ENCODE data around the gene TMEM179.

The TMEM179 gene

GRCh38 chr14:104633276-104634137 lies 28.9 kb upstream of the TMEM179 start:
- TF ChIP-seq YY1 (IDR thresholded peaks at IDR 0.05; ENCODE audit: low read depth), result no peak
- TF ChIP-seq FOXM1 (IDR thresholded peaks at IDR 0.05; ENCODE audit: borderline replicate concordance, low read depth), result no peak
- TF ChIP-seq REST (IDR thresholded peaks at IDR 0.05; ENCODE audit: low read depth), result no peak
- no peak for TF ChIP-seq MAX (IDR thresholded peaks at IDR 0.05)
- TF ChIP-seq RAD21 (IDR thresholded peaks at IDR 0.05; ENCODE audit: low read depth), result no peak
- TF ChIP-seq CREB1 (IDR thresholded peaks at IDR 0.05; ENCODE audit: low read depth), result no peak
- no peak for TF ChIP-seq TAF1 (IDR thresholded peaks at IDR 0.05; ENCODE audit: low read depth)
- TF ChIP-seq ZBTB7A (IDR thresholded peaks at IDR 0.05; ENCODE audit: low read depth), result no peak
- no peak for TF ChIP-seq TEAD4 (IDR thresholded peaks at IDR 0.05)
- no peak for TF ChIP-seq EP300 (IDR thresholded peaks at IDR 0.05; ENCODE audit: borderline replicate concordance)
- no peak for TF ChIP-seq NFIC (IDR thresholded peaks at IDR 0.05)
- TF ChIP-seq EGR1 (IDR thresholded peaks at IDR 0.05), result no peak
- no peak for TF ChIP-seq CEBPB (IDR thresholded peaks at IDR 0.05)

DNA sequence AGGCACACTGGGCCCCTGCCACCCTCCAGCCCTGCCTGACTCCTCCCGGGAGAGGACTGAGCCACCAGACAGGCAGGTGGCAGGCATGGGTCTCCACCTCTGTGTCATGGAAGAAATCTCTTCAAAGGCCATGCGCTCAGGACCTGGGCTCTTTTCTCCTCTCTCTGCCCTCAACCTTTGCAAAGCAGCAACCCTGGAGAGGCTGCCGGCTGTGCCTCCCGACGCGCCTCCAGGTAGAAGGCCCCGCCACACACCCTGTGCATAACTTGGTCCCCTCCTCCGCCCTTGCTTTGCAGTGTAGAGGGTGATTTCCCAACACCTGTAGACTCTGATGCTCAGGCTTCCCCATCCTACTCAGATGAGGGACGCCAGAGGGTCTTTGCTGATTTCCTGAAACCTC lies 28.2 kb upstream of the TMEM179 start:
- TF ChIP-seq CEBPB (IDR thresholded peaks at IDR 0.05), result no peak
- no peak for TF ChIP-seq USF1 (IDR thresholded peaks at IDR 0.05)
- no peak for TF ChIP-seq CREB1 (IDR thresholded peaks at IDR 0.05; ENCODE audit: low read depth)
- no peak for TF ChIP-seq EGR1 (IDR thresholded peaks at IDR 0.05)
- TF ChIP-seq FOXM1 (IDR thresholded peaks at IDR 0.05; ENCODE audit: borderline replicate concordance, low read depth), result no peak

- no peak for TF ChIP-seq EGR1 (IDR thresholded peaks at IDR 0.05)
These were observed 20.4 kb upstream of the TMEM179 start for GRCh38 chr14:104624939-104625338.

DNA sequence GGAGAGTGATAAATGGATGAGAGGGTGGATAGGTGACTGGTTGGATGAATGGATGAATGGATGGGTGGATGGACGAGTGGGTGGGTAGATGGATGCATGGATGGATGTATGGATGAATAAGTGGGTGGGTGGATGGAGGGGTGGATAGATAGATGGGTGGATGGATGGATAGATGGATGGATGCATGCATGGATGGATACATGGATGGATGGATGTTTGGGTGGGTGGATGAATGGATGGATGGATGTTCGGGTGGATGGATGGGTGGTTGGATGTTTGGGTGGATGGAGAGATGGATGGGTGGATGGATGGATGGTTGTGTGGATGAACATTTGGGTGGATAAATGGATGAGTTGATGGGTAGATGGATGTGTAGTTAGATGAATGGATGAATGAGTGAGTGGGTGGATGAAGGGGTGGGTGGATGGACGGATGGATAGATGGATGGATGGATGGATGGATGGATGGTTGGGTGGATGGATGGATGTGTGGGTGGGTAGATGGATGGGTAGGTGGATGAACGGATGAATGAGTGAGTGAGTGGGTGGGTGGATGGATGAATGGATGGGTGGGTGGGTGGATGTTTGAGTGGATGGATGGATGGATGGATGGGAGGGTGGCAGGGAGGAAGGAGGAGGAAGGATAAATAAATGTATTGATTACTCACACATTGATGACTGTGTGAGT lies 9.7 kb upstream of the TMEM179 start:
- TF ChIP-seq TAF1 (IDR thresholded peaks at IDR 0.05; ENCODE audit: low read depth), result no peak

GRCh38 chr14:104611881-104612280 lies 7.3 kb upstream of the TMEM179 start:
- TF ChIP-seq EP300 (IDR thresholded peaks at IDR 0.05; ENCODE audit: borderline replicate concordance) (no peak), CEBPB (IDR thresholded peaks at IDR 0.05) (no peak), USF1 (IDR thresholded peaks at IDR 0.05) (no peak), TAF1 (IDR thresholded peaks at IDR 0.05; ENCODE audit: low read depth) (no peak), NFIC (IDR thresholded peaks at IDR 0.05) (no peak), TCF12 (IDR thresholded peaks at IDR 0.05; ENCODE audit: low read depth) (no peak), ZBTB7A (IDR thresholded peaks at IDR 0.05; ENCODE audit: low read depth) (no peak), MAX (IDR thresholded peaks at IDR 0.05) (no peak), REST (IDR thresholded peaks at IDR 0.05; ENCODE audit: low read depth) (no peak), CREB1 (IDR thresholded peaks at IDR 0.05; ENCODE audit: low read depth) (no peak), TEAD4 (IDR thresholded peaks at IDR 0.05) (no peak), FOXM1 (IDR thresholded peaks at IDR 0.05; ENCODE audit: borderline replicate concordance, low read depth) (no peak), EGR1 (IDR thresholded peaks at IDR 0.05) (no peak), YY1 (IDR thresholded peaks at IDR 0.05; ENCODE audit: low read depth) (no peak), RAD21 (IDR thresholded peaks at IDR 0.05; ENCODE audit: low read depth) (no peak)

DNA sequence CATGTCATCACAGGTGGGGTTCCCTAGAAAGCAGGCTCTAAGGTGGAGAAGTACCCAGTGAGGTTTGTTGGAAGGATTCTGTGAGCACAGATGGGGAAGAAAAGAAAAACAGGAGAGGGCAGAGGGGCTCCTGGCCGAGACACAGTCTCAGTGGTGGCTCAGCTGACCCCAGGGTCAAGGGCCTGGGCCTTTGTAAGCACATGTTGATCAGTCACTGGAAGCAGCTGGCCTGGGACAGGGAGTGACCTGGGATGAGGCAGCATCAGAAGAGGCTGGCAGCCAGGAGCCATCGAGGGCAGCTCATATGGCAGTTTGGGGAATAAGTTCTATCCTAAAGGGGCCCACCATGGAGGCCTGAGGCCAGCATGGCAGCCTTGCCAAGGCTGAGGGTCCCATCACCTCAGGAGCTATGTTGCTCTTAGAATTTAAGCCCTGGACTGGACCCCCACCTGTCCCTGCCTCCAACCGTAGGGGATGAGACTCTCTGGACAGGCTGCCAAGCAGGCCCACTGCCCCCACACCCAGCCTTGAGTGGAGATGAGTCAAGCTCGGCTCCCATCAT lies 6.3 kb upstream of the TMEM179 start:
- no peak for TF ChIP-seq ZBTB7A (IDR thresholded peaks at IDR 0.05; ENCODE audit: low read depth)
- no peak for TF ChIP-seq CREB1 (IDR thresholded peaks at IDR 0.05; ENCODE audit: low read depth)
- no peak for TF ChIP-seq MAX (IDR thresholded peaks at IDR 0.05)
- TF ChIP-seq FOXM1 (IDR thresholded peaks at IDR 0.05; ENCODE audit: borderline replicate concordance, low read depth), result no peak
- TF ChIP-seq REST (IDR thresholded peaks at IDR 0.05; ENCODE audit: low read depth), result no peak
- TF ChIP-seq YY1 (IDR thresholded peaks at IDR 0.05; ENCODE audit: low read depth), result no peak
- TF ChIP-seq CEBPB (IDR thresholded peaks at IDR 0.05), result no peak
